GM18526 (cell line): ENCODE results near the gene PID1.

Experiments
- POLR2A ChIP-seq: IDR thresholded peaks from 3 replicates; pipeline ENCODE4 v1.6.1; 2011; ENCODE audit not compliant: insufficient read length; ENCODE audit errors: extremely low read depth

The PID1 gene

GRCh38 chr2:229051798-229052197 is 219.3 kb downstream of the PID1 start:
- TF ChIP-seq POLR2A: no peak

GRCh38 chr2:229050133-229050532 is 221.0 kb downstream of the PID1 start:
- no peak for TF ChIP-seq POLR2A

- TF ChIP-seq POLR2A: no peak
Measured at GRCh38 chr2:229048134-229048533, 223.0 kb downstream of the PID1 start.

- no peak for TF ChIP-seq POLR2A
Measured at GRCh38 chr2:229045671-229046070, 225.4 kb downstream of the PID1 start.

GRCh38 chr2:229044581-229044980 is 226.5 kb downstream of the PID1 start:
- no peak for TF ChIP-seq POLR2A

- TF ChIP-seq POLR2A: no peak
Measured at GRCh38 chr2:229043681-229044080, 227.4 kb downstream of the PID1 start.

- no peak for TF ChIP-seq POLR2A
Measured at GRCh38 chr2:229042349-229042748, 228.7 kb downstream of the PID1 start.

GRCh38 chr2:229041691-229042090 is 229.4 kb downstream of the PID1 start:
- no peak for TF ChIP-seq POLR2A

GRCh38 chr2:229037621-229038020 is 233.5 kb downstream of the PID1 start:
- no peak for TF ChIP-seq POLR2A

- no peak for TF ChIP-seq POLR2A
Measured at GRCh38 chr2:229033816-229034215, 237.3 kb downstream of the PID1 start.

- TF ChIP-seq POLR2A: no peak
Measured at GRCh38 chr2:229032608-229033234, 238.4 kb downstream of the PID1 start.

- no peak for TF ChIP-seq POLR2A
Measured at GRCh38 chr2:229027353-229028105, 243.6 kb downstream of the PID1 start.

- TF ChIP-seq POLR2A: no peak
Measured at GRCh38 chr2:229025653-229026052, 245.4 kb downstream of the PID1 start.

GRCh38 chr2:229022652-229023051 is 248.4 kb downstream of the PID1 start:
- TF ChIP-seq POLR2A: no peak

GRCh38 chr2:229022071-229022470 is 249.0 kb downstream of the PID1 start:
- TF ChIP-seq POLR2A: no peak

- no peak for TF ChIP-seq POLR2A
Measured at GRCh38 chr2:229009816-229010215, 261.3 kb downstream of the PID1 start.

GRCh38 chr2:229003256-229003655 is 267.8 kb downstream of the PID1 start:
- TF ChIP-seq POLR2A: no peak
